C4-2B (cell line): ENCODE data around the gene SMOC2.

ENCODE experiments used
- CTCF ChIP-seq: fragments of 450-650 bp; conservative IDR thresholded peaks from 2 replicates; pipeline ENCODE4 v1.5.1; 2017; ENCODE audit warnings: mild to moderate bottlenecking
- ZFX ChIP-seq: fragments of 450-650 bp; IDR thresholded peaks from 2 replicates; pipeline ENCODE4 v1.6.1; 2017

DNA sequence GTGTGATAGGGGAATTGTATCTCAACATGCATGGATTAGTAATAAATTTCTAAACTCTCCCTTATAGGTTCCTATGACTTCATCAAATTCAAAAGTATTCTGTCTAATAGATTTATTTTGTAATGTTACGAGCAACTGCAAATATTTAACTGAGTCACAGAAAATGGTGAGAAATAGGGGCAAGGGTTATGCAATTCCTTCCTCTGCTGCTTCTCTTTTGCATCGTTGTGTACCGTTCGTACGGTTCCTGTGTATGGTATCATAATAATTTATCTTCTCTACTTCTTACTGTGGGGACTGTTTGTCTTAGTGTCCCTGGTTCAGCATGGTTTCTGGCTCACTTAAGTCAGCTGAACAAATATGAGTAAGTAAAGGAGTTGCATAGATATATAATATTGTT lies 44.8 kb downstream of the SMOC2 start:
- TF ChIP-seq CTCF (no peak), ZFX (no peak)
